Activated CD8-positive, alpha-beta memory T cell treated with anti-CD3 and anti-CD28 coated beads for 1 hour (primary cell): Measurements from ENCODE around the gene SS18.
"Not testable (repeated sequence)": the region's sequence is repeated elsewhere in the genome, so short reads cannot be mapped to it uniquely, and the experiment has no call there.

Source experiments
- DNase-seq, 2 donors: peaks; one replicate each; pipeline ENCODE4 v3.0.0-alpha.2; 2020; ENCODE audit warnings: low read depth in 1 of 2; ENCODE audit errors: extremely low read depth in 1 of 2

The SS18 gene, protein sequence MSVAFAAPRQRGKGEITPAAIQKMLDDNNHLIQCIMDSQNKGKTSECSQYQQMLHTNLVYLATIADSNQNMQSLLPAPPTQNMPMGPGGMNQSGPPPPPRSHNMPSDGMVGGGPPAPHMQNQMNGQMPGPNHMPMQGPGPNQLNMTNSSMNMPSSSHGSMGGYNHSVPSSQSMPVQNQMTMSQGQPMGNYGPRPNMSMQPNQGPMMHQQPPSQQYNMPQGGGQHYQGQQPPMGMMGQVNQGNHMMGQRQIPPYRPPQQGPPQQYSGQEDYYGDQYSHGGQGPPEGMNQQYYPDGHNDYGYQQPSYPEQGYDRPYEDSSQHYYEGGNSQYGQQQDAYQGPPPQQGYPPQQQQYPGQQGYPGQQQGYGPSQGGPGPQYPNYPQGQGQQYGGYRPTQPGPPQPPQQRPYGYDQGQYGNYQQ

DNA sequence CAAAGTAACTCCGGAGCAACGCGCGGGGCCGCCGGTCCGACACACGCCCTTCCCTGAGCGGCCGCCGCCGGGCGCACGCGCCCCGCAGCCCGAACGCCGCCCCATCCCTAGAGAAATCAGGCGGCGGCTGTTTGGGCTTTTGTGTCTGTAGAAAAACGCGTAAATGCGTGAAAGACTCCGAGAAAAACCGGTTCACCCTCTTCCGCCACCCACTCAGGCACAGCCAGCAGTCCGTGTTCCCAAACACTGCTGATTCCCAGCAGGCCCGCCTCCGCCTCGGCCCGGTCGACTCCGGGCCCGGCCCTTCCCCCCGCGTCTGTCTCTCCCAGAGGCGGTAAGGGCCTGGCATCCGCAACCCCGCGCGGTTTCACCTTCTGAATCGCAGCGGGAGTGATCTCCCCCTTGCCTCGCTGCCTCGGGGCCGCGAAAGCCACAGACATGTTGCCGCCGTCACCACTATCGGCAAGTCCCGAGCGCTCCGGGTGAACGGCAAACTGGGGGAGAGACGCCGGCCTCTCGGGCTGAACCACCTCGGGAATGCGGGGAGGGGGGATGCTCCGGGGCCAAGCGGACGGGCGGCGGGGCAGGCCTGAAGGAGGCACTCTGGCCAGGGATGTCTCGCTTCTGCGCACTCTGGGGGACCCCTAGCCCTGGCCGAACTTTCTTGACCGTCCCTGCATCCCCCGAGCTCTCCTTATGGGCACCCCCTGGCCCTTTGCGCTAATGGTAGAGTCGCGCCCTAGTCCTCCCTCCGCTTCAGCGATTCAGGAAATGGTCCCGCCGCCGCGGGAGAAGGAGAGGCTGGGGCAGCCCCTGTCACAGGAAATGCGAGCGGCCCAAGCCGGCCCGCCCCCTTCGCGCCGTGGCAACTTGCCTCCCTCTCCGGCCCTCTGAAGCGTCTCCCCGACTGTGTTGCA, at the start of gene SS18:
Gene SS18 (minus strand): TSS at position 484 of the 917 bp plus-strand sequence. CDS start 44 bp downstream, at position 440.
- peak; percentile 79 to 84 for DNase-seq

DNA sequence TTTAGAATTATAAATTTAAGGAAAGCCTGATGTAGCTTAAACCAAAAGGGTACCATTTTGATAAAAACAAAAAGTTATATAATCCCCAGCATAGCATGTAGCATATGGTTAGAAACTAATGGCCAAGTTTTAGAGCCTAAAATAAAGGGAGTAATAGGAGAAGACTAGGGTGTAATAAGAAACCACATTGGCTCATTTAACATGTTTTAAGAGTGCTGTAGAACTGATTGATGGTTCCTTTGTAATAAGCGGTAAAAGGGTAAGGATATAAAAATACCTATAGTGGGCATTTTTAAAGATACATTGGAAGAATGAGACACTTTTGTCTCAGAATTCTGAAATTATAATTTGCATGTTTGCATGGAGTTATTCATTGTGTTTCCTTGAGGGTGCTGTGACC, 45.1 kb upstream of the SS18 start:
- DNase-seq = no peak

DNA sequence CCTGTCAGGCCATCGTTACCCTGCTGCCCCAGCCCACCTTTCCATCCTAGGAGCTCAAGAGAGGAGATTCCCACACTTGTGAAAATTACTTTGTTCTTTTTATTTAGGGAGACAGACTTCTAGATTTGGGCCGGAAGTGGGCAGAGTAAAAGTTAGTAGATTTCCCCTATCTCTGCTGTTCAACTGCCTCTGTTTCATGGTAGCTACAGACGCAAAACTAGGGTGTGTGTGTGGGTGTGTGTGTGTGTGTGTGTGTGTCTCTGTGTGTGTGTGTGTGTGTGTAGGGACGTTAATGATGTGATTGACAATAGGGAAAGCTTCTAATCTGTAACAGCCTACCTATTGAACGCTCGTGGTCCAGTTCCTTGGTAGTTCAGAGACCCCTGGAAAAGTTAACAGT, 43.7 kb upstream of the SS18 start:
- DNase-seq = no peak

DNA sequence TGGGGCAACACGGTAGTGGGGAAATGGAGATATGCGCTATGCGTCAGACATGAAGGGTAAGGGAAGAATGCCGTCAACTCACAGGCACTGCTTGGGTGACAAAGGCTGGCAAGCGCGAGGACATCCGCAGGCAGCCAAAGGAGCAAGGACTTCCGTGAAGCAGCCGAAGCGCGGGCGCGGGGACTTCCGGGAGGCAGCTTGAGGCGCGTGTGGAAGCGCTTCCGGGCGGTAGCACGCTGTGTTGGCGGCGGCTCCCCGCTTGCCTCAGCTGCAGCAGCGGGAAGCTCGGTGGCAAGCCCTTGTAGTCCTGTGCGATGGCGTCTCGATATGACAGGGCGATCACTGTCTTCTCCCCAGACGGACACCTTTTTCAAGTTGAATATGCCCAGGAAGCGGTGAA, 43.2 kb upstream of the SS18 start, which contains the start of gene PSMA8:
Gene PSMA8 (plus strand): TSS at position 218 of the 400 bp plus-strand sequence. CDS start 97 bp downstream, at position 315.
- DNase-seq = peak; percentile 29 to 30

DNA sequence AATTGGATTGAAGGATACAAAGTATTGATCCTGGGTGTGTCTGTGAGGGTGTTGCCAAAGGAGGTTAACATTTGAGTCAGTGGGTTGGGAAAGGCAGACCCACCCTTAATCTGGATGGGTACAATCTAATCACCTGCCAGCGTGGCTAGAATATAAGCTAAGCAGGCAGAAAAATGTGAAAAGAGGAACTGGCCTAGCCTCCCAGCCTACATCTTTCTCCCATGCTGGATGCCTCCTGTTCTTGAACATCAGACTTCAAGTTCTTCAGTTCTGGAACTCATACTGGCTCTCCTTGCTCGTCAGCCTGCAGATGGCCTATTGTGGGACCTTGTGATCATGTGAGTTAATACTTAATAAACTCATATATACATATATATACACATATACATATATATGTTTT, 37.8 kb upstream of the SS18 start:
- DNase-seq = not testable (repeated sequence)

DNA sequence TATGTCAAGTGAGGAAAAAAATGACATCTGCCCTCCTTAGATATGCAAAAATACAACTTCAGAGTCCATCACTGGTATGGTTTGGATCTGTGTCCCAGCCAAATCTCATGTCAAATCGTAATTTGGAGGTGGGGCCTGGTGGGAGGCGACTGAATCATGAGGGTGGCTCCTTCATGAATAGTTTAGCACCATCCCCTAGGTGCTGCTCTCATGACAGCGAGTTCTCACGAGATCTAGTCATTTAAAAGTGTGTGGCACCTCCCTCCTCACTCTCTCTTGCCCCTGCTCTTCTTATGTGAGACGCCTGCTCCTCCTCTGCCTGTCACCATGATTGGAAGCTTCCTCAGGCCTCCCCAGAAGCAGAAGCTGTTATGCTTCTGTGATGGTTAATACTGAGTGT, 37.4 kb upstream of the SS18 start:
- DNase-seq = no peak

DNA sequence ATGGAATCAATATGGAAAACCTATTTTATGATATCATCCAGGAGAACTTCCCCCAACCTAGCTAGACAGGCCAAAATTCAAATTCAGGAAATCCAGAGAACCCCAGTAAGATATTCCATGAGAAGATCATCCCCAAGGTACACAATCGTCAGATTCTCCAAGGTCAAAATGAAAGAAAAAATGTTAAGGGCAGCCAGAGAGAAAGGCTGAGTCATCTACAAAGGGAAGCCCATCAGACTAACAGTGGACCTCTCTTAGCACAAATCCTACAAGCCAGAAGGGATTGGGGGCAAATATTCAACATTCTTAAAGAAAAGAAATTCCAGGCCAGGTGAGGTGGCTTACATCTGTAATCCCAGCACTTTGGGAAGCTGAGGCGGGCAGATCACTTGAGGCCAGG, 31.6 kb upstream of the SS18 start:
- DNase-seq = not testable (repeated sequence)

DNA sequence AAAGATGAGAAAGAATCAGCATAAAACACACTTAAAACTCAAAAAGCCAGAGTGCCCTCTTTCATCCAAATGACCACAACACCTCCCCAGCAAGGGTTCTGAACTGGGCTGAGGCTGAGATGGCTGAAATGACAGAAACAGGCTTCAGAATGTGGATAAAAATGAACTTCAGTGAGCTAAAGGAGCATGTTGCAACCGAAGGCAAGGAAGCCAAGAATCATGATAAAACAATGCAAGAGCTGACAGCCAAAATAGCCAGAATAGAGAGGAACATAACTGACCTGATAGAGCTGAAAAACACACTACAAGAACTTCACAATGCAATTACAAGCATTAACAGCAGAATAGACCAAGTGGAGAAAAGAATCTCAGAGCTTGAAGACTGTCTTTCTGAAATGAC, 31.1 kb upstream of the SS18 start:
- DNase-seq = no peak

DNA sequence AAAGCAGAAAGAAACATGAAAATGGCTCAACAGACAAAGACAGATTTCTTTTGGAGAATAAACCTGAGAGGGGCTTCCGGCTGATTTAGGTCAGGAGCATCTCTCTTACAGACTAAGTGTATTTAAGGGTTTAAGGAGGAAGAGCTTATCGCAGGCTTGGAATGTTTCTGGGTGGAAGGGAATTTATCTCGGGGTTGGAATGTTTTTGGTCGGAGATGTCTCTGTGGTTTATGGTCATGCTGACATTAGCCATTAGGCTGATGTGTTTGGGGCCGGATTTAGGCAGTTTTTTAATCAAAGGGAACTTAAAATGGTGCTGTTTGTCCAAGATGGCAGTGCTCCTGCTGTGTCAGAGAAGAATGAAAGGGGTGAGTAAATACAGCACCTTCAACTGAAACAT, 28.8 kb upstream of the SS18 start:
- DNase-seq = no peak

DNA sequence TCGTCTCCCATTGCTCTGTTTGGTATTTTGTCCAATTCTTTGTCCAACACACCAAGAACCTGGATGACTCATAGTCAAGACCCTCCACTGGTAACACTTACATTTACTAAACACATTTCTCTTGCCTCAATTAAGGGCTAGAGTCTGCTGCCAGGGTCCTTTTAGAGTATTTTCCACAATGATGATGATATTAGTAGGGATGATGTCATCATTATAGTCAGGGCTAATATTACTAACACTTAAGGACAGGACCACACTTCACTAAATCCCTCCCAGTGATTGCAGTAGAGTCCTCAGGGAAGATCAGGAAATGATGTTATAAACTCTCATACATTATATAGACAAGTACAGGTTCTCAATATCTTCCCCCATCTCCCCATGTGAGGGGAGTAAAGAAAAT, 13.6 kb upstream of the SS18 start:
- DNase-seq = no peak

DNA sequence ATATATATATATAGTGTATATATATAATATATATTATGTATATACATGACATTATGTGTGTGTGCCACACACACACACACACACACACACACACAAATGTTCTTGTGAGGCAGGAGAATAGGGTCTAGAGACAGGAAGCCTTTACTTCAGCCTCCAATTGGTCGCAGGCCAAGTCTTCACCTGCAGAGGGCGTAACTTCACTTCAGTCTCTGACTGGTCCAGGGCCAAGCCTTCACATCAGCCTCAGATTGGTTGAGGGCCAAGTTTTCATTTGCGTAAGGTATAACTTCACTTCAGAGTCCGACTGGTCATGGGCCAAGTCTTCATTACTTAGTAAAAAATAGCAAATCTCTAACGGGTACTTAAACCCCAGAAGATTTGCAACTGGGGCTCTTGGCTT, 13.2 kb upstream of the SS18 start:
- peak in 1 of 2 donors; percentile 17 for DNase-seq

DNA sequence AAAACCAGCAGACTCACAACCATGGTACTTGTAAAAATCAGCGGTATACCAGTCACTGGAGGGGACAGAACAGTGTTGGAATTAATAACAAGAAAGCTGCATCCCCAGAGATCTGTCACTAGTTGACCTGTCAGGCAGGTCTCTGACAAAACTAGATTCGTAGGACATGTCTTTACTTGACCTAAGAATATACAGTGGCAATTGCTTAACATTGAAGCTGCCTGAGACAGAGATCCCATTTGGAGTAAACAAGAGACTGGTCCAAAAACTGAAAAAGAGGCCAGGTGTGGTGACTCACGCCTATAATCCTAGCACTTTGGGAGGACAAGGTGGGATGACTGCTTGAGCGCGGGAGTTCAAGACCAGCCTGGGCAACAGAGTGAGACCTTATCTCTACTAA, 7.2 kb upstream of the SS18 start:
- no peak for DNase-seq

DNA sequence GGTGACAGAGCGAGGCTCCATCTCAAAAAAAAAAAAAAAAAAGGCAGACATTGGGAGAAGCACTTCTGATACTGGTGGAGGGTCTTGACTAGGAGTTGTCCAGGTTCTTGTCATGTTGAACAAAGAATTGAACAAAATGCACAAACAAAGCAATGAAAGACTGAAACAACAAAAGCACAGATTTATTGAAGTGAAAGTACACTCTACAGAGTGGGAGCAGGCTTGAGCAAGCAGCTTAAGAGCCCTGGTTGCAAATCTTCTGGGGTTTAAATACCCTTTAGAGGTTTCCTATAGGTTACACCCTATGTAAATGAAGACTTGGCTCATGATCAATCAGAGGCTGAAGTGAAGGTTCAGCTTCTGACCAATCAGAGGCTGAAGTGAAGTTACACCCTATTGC, 6.4 kb upstream of the SS18 start:
- no peak for DNase-seq

DNA sequence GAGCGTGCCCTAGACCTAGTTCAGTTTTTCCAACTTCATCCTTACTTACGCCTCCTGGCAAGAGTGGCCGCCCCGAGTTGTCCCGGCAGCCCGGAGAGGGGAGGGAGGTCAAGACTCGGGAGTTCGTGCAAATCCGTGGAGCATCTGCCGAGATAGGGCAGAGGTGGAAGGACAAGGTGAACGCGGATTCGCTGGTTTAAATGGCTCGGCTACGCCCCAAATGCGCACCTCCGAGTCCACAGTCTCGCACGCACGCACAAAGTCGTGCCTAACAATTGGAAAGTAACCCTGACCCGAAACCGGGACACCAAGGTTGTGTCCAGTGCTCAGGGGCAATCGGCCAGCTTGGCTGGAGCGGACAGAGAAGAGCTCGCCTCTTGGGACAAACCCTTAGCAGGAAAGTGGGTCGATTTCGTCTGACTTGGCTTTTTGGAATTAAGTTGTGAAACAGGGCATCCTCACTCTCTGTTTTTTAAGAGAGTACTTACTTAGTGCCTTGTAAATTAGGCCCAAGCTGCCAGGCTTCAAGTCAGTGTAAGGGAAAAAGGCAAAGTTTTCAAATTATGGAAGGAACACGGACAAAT, 726 bp upstream of the SS18 start:
- no peak for DNase-seq

DNA sequence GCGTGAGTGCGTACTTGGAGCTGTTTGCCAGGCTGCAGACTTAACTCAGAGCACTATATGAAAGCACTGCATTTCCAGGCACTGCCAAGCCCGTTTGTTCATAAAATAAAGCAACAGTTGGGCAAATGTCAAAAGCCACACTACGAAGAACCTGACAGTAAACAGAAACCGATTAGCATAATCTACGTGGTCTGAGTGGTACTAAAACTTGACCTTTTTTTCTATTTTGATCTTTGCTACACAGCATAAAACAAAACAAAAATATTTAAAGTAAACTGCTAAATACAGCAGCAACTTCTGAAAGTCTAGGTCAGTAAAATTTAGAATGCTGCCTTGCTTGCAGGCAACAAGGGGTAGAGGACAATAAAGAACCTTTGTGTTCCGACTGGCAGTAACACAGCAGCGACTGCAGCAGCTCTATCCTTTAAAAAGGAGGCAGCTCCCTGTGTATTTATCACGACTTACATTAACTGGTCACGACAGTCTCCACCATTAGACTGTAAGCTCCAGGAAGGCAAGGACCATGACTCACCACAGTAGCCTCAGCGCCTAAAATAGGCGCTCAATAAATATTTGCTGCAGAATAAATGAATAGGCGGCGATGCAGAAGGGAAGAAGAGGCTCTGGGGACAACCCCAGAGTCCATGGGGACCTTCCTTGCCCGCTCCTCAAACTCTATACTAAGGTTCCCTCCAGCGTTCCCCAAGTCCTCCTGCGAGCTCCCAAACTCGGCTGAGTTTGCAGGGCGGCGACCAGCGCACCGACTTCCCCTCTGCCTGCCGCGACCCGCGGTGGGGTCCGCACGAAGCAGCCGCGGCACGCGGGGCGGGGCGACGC, 902 bp downstream of the SS18 start:
- DNase-seq = no peak

DNA sequence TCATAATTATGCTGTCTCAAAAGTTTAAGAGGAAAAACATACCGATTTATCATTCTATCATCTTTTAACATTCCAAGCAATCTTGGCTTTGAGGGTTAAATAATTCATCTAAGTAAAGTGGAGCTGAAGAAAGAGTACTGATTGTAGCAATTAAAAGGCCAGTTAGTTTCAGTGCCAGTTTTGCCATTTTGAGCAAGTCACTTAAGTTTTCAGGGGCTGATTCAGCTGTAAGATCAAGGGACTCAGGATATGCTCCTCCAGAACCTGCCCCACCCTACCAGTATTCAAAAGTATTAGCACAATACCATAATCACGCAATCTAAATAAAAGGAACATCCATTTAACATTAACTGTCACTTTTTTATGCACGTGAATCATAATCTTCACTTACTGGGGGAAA, 1.9 kb downstream of the SS18 start:
- DNase-seq = no peak

DNA sequence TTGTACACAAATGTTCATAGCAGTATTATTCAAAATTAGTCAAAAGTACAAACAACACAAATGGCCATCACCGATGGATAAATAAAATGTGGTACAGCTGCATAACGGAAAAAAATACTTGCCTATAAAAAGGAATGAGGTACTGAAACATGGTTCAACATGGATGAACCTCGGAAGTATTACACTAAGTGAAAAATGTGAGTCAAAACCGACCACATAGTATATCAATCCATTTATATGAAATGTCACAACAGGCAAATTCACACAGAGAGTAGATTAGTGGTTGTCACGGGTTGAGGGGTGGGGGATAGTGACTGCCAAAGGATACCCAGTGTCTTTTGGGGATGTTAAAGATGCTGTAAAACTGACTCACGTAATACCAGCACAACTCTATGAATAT, 3.5 kb downstream of the SS18 start:
- DNase-seq = no peak

DNA sequence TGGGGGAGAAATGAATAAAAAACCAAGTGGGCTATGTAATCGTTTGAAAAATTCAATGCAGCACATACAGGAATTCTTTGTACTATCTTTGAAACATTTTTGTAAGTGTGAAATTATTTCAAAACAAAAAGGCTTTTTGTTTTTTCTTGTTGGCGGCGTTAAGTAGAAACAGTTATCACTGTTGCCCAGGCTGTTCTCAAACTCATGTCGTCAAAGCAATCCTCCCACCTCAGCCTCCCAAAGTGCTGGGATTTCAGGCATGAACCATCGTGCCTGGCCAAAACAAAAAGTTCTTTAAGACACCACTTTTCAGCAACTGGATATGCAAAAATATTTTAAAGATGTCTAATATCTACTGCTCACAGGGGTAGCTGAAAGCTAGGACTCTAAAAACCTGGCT, 5.4 kb downstream of the SS18 start:
- DNase-seq = no peak

DNA sequence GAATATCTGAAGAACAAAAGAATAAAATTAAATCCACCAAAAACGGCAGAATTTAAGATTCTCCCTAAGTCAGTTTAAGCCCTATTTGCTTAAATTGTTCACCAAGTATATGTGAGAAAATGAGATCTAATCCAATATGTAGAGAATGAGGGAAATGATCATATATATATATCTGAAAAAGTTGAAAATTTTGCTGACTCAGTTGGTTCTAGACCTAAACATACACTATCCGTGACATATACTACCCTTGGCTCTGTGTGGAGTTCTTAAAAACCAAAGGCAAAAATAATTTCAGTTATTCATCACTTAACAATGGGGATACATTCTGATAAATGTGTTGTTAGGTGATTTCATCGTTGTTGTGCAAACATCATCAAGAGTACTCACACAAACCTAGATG, 7.3 kb downstream of the SS18 start:
- no peak for DNase-seq

DNA sequence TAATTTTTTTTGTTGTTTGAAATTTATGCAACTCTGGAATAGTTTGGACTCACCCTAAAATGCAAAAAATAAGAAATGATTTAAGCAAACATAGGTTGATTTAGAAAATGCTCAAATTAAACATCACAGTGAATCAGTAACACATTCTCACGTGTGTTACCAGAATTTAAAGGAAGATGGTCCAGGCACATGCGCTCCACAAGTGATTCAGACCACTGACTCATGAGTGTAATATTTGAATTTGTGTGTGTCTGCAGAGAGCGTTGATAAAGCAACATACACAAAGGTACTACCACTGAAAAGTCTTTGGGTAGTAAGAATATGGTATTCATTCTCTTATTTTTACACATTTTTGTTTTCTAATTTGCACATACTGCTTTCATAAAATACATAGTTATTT, 7.9 kb downstream of the SS18 start:
- no peak for DNase-seq

DNA sequence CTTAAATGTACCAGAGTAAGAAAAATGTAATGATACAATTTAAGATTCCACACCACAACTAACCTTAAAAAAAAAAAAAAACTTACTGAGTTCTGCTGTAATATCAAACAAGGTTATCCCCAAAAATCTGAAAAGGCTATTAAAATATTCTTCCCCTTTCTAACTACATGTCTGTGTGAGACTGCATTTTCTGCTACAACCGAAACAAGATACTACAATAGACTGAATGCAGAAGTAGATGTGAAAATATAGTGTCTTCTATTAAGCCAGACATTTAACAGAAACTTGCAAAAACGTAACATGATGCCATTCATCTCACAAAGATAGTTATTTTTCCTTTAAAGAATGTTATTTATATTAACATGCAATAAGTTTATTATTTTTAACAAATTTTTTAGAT, 16.2 kb downstream of the SS18 start:
- no peak for DNase-seq
